COLO829 (cell line): ENCODE results near the gene ZNF629.

Experiments
- DNase-seq: peaks from one replicate; pipeline ENCODE4 v3.0.0; 2012; ENCODE audit warnings: low spot score

ZNF629 gene

DNA sequence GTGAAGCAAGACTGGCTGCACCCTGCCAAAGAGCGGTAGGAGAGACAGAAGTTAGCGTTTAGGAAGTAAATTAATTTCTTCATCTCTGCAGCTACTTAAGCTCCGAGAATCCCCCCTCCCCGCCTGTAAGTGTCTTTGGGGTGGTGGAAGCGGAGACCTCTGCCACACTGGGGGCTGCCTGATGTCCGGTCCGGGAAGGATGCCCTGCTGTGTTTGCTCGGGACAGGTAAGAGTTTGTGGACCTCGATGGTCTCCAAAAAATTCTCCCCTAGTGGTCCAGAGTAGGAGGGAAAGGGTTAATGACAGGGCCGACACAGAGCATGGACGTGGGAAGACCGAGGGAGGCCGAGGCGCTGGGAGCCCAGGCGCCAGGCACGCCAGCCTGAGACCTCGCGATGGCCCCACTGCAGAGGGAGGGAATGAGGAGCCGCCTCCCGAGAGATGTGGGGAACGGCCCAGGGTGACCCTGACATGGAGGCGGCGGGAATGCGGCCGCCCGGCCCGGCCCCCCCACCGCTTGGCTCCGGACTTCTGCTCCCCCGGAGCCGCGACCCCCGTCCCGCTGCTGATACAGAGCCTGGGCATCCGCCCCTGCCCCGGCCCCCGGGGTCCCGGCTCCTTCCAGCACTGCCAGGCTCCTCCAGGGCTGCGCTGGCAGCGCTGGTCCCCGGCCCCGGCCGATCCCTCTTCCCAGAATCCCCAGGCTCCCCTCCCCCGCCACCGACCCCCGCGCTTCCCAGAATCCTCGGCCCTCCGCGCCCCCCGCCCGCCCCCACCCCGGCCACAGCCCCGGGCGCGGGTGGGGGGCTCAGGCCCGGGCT lies 680 bp downstream of the ZNF629 start:
- peak; percentile 48 for DNase-seq

DNA sequence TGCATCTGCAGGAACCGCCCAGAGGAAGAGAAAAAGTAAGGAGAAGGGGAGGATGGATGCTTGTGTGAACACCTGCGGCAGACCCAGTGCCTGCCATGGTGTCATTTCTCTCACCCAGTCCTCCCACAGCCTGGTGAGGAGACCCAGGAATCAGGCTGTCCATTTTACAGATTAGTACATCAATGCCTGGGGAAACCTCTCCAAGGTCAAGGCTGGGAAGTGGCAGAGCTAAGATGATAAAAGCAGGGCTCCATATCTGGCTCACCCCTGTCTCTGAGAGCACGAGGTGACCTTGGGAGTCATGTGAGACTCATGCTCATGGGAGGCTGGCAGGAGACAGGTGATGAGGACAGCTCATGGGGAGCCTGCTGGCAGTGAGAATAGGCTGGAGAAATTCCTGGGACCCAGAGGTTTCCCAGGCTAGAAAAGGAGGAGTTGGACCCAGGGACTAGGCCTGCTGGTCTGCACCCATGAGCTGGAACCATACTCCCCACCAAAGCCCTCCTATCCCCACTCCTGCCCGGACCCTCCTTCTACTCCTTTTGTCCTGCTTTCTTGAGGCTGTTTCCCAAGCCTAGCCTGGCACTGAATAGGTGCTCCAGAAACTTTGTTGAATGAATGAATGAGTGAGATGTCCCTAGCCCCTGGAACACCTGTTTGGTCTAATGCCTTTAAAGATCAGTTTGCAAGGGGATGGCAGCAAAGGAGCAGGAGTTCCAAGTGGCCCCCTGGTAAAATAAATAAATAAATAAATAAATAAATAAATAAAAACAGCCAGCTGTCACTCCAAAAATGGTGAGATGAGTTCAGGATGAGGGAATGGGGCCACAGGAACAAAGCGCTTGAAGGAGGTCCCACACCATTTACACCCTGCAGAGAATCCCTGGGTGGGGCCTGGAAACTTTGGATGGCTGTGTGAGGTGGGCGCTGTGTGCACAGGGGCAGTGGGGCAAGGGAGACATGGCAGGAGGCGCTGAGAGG lies 1.6 kb downstream of the ZNF629 start:
- DNase-seq: no peak

DNA sequence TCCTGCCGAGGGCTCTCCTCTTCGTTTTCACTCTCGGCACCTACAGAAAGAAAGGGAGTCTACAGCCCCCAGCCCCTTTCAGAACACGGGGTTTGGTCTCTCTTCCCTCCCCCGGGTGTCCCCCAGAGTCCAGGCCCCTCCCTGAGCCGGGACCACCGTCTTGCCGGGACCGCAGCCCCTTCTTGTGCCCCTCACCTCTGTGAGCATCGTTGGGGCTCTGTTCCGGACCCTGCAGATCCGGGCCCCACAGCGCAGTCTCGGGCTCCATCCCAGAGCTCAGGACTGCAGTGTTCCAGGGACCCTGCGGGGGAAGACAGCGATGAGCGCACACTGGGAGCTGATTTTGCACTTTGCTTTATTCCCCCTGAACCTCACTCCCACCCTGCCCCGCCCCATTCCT lies 2.8 kb downstream of the ZNF629 start:
- no peak for DNase-seq

DNA sequence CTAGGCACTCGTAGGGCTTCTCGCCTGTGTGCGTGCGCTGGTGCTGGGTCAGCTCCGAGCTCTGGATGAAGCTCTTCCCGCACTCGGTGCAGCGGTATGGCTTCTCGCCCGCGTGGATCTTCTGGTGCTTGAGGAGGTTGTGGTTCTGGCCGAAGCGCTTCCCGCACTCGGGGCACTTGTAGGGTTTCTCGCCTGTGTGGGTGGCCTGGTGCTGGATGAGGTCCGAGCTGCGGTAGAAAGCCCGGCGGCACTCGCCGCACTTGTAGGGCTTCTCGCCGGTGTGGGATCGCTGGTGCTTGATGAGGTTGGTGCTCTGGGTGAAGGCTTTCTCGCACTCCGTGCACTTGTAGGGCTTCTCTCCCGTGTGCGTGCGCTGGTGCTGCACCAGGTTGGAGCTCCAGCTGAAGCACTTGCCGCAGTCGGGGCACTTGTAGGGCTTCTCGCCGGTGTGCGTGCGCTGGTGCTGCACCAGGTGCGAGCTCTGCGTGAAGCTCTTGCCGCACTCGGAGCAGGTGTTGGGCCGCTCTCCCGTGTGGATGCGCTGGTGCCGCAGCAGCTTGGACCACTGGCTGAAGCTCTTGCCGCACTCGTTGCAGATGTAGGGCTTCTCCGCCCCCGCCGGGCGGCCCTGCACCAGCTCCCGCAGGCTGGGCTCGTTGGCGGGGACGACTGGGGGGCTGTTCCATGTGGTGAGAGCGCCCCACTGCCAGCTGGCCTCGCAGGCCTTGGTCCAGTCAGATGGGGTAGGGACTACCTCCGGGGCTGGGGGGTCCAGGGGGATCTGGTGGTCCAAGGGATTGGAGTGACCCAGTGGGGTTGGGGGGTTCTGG lies 3.5 kb downstream of the ZNF629 start:
- DNase-seq: no peak

DNA sequence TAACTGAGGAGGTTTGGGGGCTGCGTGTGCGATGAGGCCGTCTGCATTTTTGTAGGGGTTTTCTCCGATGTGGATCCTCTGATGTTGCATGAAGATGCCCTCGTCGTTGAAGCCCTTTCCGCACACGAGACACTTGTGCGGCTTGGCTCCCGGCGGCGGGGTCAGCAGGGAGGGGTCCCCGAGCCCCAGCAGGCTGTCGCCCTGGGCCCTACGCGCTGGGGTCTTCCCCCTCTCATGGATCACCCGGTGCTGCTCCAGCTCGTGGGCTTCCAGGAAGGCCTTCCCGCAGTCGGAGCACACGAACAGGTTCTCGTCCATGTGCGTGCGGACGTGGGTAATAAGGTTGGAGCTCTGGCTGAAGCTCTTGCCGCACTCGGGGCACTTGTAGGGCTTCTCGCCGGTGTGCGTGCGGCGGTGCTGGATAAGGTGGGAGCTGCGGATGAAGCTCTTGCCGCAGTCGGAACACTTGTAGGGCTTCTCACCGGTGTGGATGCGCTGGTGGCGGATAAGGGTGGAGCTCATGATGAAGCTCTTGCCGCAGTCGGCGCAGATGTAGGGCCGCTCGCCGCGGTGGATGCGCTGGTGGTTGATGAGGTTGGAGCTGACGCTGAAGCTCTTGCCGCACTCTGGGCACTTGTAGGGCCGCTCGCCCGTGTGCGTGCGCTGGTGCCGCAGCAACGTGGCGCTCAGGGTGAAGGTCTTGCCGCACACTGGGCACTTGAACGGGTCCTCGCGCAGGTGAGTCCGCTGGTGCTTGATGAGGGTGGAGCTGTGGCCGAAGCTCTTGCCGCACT lies 4.3 kb downstream of the ZNF629 start:
- no peak for DNase-seq

DNA sequence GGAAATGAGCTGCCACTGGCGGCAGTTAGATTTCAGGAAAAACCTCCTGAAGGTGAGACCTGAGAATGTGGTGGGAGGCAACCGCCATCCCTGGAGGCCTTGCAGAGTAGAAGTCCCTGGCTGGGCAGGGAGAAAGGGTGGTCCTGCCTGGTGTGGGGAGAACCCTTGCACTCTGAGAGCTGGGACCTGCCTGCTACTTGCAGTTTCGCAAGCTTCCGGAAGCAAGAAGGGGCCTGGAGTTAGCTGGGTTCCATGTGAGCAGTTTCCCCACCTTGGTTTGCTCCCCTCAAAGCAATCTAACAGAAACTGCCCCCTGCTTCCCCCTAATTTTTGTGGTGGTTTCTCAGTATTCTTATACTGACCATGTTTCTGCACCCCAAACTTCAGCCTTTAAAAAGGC lies 6.5 kb downstream of the ZNF629 start:
- no peak for DNase-seq

DNA sequence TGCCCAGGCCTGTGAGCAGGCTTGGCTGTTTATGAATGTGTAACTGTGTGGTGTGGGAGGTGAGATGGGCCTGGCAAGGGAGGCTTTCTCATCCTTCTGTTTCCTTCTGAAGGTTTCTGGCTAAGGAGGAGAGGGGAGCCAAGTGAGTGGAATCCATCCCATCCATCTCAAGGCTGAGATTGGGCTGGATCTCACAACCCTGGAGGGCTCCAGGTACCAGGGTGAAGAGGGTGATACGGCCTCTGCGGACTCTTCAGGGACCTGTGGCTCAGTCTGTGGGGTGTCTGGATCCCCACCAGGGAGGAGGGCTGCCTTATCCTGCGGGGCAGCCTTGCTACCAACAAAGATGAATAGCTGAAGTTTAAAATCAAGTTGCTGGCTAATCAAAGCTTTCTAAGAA lies 7.0 kb downstream of the ZNF629 start:
- no peak for DNase-seq

DNA sequence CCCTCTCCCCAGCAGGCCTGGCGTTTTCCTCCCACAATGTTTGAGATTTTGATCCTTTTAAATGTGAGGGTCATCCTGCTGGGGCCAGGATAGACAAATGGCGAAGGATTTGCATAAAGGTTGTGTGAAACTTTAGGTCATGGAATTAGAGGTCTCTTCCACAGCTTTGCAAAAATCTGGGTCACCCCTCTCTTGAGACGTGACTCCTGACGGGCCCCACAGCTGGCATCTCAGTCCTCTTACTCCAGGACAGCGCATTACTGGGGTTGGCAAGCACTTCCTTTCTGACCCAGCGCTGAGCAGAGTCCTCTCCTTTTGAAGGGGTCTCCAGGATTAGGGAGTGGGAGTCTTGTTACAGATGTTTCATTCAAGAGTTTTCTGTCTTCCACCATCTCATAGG lies 7.4 kb downstream of the ZNF629 start:
- DNase-seq: no peak

DNA sequence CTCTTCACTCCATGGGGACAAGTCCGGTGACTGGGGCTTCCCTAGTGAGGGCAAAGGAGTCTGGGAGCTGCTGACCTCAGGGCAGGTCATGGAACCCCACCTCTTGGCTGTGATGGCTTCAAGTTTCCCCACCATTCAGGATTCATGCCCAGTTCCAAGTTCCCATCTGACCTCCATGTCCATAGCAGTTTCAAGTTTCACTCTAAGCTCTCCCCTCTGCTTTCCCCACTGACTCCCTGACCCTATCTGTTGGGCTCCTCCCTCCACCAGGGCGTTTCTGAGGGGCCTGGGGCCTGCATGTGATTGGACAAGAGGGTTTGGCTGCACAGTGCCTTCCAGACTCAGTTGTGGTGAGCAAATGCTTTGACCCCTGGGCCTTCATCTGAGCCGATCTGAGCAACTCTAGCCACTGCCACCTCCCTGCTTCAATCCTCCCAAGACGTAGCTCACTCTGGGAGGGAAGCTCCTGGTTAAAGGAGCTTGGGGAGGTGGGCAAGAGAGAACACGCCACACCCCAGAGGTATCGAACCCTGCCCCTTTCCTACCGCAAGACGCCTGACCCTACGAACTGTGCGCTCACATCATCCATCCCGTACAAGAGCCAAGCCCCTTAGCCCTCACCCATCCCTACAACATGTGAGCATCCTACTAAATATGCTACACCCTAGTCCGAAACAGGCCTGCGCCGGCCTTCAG lies 8.3 kb downstream of the ZNF629 start:
- DNase-seq: no peak

DNA sequence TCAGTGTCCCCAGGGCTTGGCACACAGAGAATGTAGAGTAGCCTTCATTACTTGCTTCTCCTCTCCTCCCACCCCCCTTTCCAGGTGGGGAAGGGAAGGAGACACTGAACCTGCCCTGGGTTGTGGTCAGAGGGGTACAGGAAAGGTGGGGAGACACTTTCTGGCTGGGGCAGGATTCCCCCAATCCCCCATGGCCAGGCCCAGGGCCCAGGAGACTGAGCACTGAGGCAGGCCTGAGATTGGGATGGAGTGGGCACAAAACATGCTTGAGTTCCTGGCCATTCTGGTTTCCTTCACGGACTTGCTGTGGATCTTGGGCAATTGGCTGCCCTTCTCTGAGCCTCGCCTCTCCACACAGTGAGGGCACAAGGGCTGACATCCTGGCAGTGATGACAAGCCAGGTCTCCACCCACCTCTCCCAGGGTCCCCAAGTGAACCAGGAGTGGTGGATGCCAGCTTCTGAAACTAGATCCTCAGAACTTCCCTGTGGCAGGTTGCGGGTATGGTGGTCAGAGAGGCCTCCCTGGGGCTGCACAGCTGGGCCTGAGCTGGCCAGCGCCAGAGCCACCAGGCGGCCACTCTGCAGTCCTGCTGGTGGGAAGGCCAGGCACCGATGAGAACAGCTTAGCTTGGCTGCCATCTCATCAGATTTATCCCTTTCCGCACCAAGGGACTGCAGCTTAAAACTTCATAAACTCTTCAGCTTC lies 9.3 kb downstream of the ZNF629 start:
- no peak for DNase-seq

DNA sequence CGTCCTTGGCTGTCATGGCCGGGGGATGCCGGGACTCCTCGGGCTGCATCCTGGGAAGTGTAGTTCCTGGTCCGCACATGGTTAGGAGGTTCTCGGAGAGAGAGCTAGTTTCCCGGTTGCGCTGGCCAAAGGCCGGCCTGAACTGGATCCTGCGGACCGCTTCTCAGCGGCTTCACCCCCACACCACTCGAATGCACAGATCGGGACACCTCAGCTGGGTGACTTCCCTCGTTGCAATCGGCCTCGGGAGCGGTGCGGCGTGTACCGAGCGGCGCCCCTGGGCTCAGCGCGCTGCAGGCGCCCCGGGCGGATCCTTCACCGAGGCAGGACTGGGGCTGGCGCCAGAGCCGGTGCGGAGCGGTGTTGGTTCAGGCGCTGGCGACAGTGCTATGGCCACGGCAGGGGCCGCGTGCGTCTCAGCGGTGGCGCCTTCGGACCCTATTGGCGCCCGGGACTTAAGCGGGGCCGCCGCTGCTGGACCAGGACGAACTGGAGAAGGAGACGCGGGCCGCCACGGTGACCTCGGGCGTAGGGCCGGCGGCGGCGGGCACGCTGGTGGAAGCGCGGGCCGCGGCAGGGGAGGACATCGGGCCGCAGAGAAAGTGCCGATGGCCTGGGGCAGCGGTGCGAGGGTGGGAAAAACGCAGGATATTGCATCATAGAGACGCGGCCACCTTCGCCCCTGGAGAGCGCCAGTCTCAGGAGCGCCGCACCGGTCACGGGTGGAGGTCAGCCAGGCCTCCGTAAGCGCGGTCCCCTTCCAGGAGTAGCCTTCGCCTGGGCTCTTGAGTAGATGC lies 11.4 kb downstream of the ZNF629 start:
- DNase-seq: peak; percentile 90

DNA sequence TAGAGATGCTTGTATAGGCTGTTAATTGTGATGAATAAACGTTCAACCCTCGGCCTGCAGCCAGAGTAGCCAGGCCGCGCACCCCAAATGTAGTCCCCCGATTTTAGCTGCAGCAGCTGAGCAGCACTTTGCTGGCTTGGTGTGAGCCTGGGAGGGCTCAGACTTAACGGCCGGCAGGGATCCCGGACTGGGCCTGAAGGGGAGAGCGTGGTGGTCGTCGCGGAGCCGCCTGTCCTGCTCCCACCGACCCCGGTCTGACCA lies 11.9 kb downstream of the ZNF629 start:
- no peak for DNase-seq

DNA sequence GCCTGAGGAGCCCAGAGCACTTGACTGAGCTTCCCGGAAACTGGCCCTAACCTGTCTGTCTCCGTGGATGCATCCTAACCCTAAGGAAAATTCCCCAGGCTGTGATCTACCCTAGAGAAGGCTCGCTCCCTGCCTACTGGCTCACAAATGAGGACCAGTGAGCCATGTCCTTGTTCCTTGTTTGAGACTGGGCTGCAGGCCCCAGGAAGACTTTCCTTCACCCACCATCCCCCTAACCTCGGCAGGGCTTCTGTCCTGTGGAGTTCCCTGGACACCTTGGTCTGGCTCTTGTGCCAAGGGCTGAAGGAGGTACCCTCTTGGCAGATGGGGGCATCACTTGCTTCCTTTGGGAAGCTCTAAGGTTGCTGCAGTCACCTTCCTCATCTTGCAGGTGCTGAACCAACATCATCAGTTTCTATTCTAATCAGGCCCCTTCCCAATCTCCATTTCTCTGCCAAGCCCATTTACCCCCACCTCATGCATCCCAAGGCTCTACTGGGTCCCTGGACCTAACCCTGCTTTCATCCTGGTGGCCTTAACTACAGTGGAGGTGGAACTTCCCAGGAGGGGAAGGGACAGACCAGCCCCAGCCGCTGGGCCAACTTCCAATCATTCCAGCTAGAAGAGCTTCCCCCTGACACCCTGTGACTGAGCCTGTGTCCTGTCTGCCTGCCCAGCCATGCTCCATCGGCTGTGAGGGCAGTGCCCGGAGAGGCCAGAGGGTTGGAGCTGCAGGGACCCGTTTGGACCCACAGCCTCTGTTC lies 12.5 kb downstream of the ZNF629 start:
- no peak for DNase-seq

DNA sequence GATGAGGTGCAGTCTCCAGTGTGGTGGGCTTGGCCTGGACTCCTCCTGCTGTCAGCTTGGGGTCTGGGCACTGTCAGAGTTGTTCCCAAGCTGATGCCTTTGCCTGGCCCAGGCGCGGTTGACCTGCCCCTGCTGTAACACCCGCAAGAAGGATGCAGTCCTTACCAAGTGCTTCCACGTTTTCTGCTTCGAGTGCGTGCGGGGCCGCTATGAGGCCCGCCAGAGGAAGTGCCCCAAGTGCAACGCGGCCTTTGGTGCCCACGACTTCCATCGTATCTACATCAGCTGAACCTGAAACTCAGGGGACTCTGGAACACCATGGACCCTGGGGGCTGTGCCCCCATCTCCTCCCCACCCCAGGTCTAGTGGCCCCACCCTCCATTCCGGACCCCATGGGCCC lies 13.2 kb downstream of the ZNF629 start:
- DNase-seq: no peak

DNA sequence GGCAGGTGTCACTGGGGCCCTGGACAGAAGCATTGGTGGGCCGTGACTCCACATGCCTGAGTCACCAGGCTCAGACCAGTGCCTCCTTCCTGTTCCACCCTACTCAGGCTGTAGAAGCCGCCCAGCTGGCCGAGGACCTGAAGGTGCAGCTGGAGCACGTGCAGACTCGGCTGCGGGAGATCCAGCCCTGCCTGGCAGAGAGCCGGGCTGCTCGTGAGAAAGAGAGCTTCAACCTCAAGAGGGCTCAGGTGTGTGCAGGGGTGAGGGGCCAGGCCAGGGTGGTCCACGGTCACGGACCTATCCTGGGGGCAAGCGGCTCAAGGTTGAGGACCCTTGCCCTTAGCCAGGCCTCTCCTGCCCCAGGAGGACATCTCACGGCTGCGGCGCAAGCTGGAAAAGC lies 15.3 kb downstream of the ZNF629 start:
- DNase-seq: no peak

DNA sequence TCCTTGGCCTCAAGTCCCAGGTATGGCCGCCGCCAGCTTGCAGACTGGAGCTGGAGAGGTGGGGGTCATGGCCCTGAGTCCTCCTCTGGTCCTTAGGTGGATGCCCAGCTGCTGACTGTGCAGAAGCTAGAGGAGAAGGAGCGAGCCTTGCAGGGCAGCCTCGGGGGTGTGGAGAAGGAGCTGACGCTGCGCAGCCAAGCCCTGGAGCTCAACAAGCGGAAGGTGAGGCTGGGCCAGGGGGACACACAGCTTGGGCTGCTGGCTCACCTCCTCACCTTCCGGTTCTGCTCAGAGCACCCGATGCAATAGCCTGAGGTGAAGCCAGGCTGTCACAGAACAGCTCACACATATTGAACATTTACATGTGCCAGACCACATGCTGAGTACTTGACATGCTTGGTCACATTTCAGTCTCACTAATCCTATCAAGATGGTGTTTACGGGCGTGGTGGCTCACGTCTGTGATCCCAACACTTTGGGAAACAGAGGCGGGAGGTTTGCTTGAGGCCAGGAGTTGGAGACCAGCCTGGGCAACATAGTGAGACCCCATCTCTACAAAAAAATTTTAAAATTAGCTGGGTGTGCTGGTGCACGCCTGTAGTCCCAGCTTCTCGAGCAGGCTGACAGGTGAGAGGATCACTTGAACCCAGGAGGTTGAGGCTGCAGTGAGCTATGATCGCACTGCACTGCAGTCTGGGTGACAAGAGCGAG lies 17.5 kb downstream of the ZNF629 start:
- no peak for DNase-seq

DNA sequence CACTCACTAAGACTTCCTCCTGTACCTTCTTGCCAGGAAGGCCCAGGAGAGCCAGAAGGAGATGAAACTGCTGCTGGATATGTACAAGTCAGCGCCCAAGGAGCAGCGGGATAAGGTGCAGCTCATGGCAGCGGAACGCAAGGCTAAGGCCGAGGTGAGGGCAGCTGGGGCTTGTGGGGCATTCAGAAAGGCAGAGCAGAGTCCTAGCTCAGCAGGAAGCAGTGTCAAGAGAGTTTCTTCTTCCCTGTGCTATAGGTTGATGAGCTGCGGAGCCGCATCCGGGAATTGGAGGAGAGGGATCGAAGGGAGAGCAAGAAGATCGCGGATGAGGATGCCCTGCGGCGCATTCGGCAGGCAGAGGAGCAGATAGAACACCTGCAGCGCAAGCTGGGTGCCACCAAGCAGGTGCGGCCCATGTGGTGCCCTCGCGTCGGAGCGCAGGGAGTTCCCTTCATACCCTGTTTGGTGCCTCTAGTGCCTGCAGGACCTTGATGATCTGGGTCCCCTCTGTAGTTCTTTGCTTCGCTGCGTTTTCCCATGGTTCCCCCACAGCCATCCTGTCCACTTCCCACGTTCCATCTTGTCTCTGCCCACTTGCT lies 18.3 kb downstream of the ZNF629 start:
- no peak for DNase-seq
